HT1080 (cell line): ENCODE measurements around the gene USF3. TPM values are rescaled to one million over a fixed set of nuclear protein-coding genes. Genes with fewer than 3 reads are reported as not detected.
"Not testable (repeated sequence)": the region's sequence is repeated elsewhere in the genome, so short reads cannot be mapped to it uniquely, and the experiment has no call there.

Experiments
- DNase-seq: peaks from one replicate; pipeline ENCODE4 v3.0.0-alpha.2; 2015; ENCODE audit warnings: low read depth
- total RNA-seq: library from RNA; depleted of rRNA; stranded (reverse); fragments of >200 nt; shearing (Covaris generic); gene quantifications from 2 replicates; pipeline ENCODE4 v1.2.3, GENCODE V29; 2014

USF3 gene
- total RNA-seq, 1 experiment from 2014 or later, result 8.8 TPM

GRCh38 chr3:113658107-113658506 lies 38.3 kb downstream of the USF3 start:
- DNase-seq, result no peak

- no peak for DNase-seq
Measured at GRCh38 chr3:113654851-113655250, 41.6 kb downstream of the USF3 start.

GRCh38 chr3:113654310-113654709 lies 42.1 kb downstream of the USF3 start:
- no peak for DNase-seq

- no peak for DNase-seq
Measured at GRCh38 chr3:113649174-113649845, 47.1 kb downstream of the USF3 start.

- no peak for DNase-seq
Measured at GRCh38 chr3:113648524-113648923, 47.9 kb downstream of the USF3 start.

- DNase-seq, result no peak
Measured at GRCh38 chr3:113643583-113643982, 52.9 kb downstream of the USF3 start.

- DNase-seq, result no peak
Measured at GRCh38 chr3:113638910-113639309, 57.5 kb downstream of the USF3 start.

- DNase-seq, result no peak
Measured at GRCh38 chr3:113637756-113638155, 58.7 kb downstream of the USF3 start.

- not testable (repeated sequence) for DNase-seq
Measured at GRCh38 chr3:113636034-113636433, 60.4 kb downstream of the USF3 start.

GRCh38 chr3:113634782-113635474 lies 61.5 kb downstream of the USF3 start:
- no peak for DNase-seq

- no peak for DNase-seq
Measured at GRCh38 chr3:113631573-113631972, 64.9 kb downstream of the USF3 start.

- DNase-seq, result no peak
Measured at GRCh38 chr3:113630956-113631542, 65.4 kb downstream of the USF3 start.

GRCh38 chr3:113629584-113630421 lies 66.6 kb downstream of the USF3 start:
- DNase-seq, result no peak

- DNase-seq, result no peak
Measured at GRCh38 chr3:113628788-113629187, 67.7 kb downstream of the USF3 start.

GRCh38 chr3:113628316-113628715 lies 68.1 kb downstream of the USF3 start:
- no peak for DNase-seq

GRCh38 chr3:113626503-113627371 lies 69.7 kb downstream of the USF3 start:
- peak; percentile 76 for DNase-seq

GRCh38 chr3:113625834-113626233 lies 70.6 kb downstream of the USF3 start:
- DNase-seq, result no peak

- DNase-seq, result no peak
Measured at GRCh38 chr3:113623811-113624210, 72.6 kb downstream of the USF3 start.

GRCh38 chr3:113623324-113623723 lies 73.1 kb downstream of the USF3 start:
- no peak for DNase-seq

- DNase-seq, result no peak
Measured at GRCh38 chr3:113620091-113620490, 76.4 kb downstream of the USF3 start.

- no peak for DNase-seq
Measured at GRCh38 chr3:113617726-113618125, 78.7 kb downstream of the USF3 start.
